OCI-LY3 (cell line): ENCODE measurements around the gene STPG3.
A peak's percentile ranks its signal among the peaks of the same experiment; 100 is the strongest.

Source experiments
- H2AFZ ChIP-seq: fragments of 200-600, 300-600 bp; shearing (Covaris generic); 2 replicates; pipeline ENCODE4 v1.6.0; 2014; ENCODE audit warnings: antibody characterized with exemption, low read depth, low read length
- H3K27ac ChIP-seq: fragments of 200-600, 300-600 bp; sonication (generic); 2 replicates; pipeline ENCODE4 v1.5.1; 2014; ENCODE audit warnings: mild to moderate bottlenecking, low read length, moderate library complexity, mixed read lengths
- H3K27me3 ChIP-seq: fragments of 200-600, 300-600 bp; sonication (generic); 2 replicates; pipeline ENCODE4 v1.6.1; 2014; ENCODE audit warnings: low read depth, low read length, mixed read lengths
- H3K36me3 ChIP-seq: fragments of 200-600, 300-600 bp; sonication (generic); replicated peaks from 2 replicates; pipeline ENCODE3; 2014; ENCODE audit warnings: low read depth, low read length, mixed read lengths
- H3K4me1 ChIP-seq: fragments of 300-600, 200-600 bp; sonication (generic); 2 replicates; pipeline ENCODE4 v1.6.1; 2014; ENCODE audit warnings: low read length, mixed read lengths
- H3K4me2 ChIP-seq: fragments of 200-600, 300-600 bp; sonication (generic); 2 replicates; pipeline ENCODE4 v1.6.1; 2014; ENCODE audit warnings: low read length, mixed read lengths
- H3K4me3 ChIP-seq: fragments of 300-600, 200-600 bp; sonication (generic); 2 replicates; pipeline ENCODE4 v1.5.1; 2014; ENCODE audit warnings: antibody characterized with exemption, mild to moderate bottlenecking, low read length, moderate library complexity
- H3K79me2 ChIP-seq: fragments of 300-600, 200-600 bp; shearing (Covaris generic); 2 replicates; pipeline ENCODE4 v1.6.1; 2014; ENCODE audit warnings: mild to moderate bottlenecking, low read length, mixed read lengths
- H3K9ac ChIP-seq: fragments of 300-600, 200-600 bp; shearing (Covaris generic); 2 replicates; pipeline ENCODE4 v1.6.0; 2014; ENCODE audit warnings: mild to moderate bottlenecking, low read length, moderate library complexity
- H3K9me3 ChIP-seq: fragments of 200-600, 300-600 bp; shearing (Covaris generic); 2 replicates; pipeline ENCODE4 v1.6.1; 2014; ENCODE audit warnings: low read length, mixed read lengths; ENCODE audit not compliant: insufficient read depth
- H4K20me1 ChIP-seq: fragments of 200-600, 300-600 bp; sonication (generic); 2 replicates; pipeline ENCODE4 v1.6.1; 2016; ENCODE audit warnings: low read length, mixed read lengths; ENCODE audit not compliant: insufficient read depth
- CTCF ChIP-seq: fragments of 200-600, 300-600 bp; sonication (generic); IDR thresholded peaks from 2 replicates; pipeline ENCODE4 v1.5.1; 2014; ENCODE audit warnings: antibody characterized with exemption, low read length, low read depth
- EZH2phosphoT487 ChIP-seq: fragments of 200-600 bp; shearing (Covaris generic); IDR thresholded peaks from 2 replicates; pipeline ENCODE4 v1.6.1; 2018; ENCODE audit warnings: antibody characterized with exemption, mixed run types, low read depth

STPG3 gene

GRCh38 chr9:137235424-137236237 lies 15.5 kb upstream of the STPG3 start:
- no peaks in the 10 kb centered on the region for H4K20me1 ChIP-seq
- peak overlapping the region; percentile 96 for H3K4me2 ChIP-seq
- no peaks in the 10 kb centered on the region for H3K36me3 ChIP-seq
- no peak overlapping the region for H2AFZ ChIP-seq
- TF ChIP-seq EZH2phosphoT487 (no peak), CTCF (peak; percentile 18)
- peaks cover 27% of the 10 kb centered on the region for H3K79me2 ChIP-seq
- 0 out of 2 replicates have a peak, but pooled peaks cover 2% of the 10 kb centered on the region for H3K27me3 ChIP-seq
- peaks cover 42% of the 10 kb centered on the region for H3K4me1 ChIP-seq
- H3K27ac ChIP-seq, result peak overlapping the region; percentile 34
- H3K9ac ChIP-seq, result peak overlapping the region; percentile 63
- peak overlapping the region; percentile 82 for H3K4me3 ChIP-seq
- no peaks in the 10 kb centered on the region for H3K9me3 ChIP-seq

- TF ChIP-seq EZH2phosphoT487 (no peak), CTCF (peak; percentile 93)
- H3K9ac ChIP-seq, result peak overlapping the region; percentile 63
- peaks cover 42% of the 10 kb centered on the region for H3K4me1 ChIP-seq
- H4K20me1 ChIP-seq, result no peaks in the 10 kb centered on the region
- H3K9me3 ChIP-seq, result no peaks in the 10 kb centered on the region
- H3K4me3 ChIP-seq, result peak overlapping the region; percentile 82
- H3K27me3 ChIP-seq, result 0 out of 2 replicates have a peak, but pooled peaks cover 2% of the 10 kb centered on the region
- peak overlapping the region; percentile 96 for H3K4me2 ChIP-seq
- no peak overlapping the region for H2AFZ ChIP-seq
- H3K36me3 ChIP-seq, result no peaks in the 10 kb centered on the region
- H3K27ac ChIP-seq, result peak overlapping the region; percentile 34
- peaks cover 30% of the 10 kb centered on the region for H3K79me2 ChIP-seq
These were observed 14.7 kb upstream of the STPG3 start for GRCh38 chr9:137236238-137236935.

GRCh38 chr9:137236936-137237421 lies 14.1 kb upstream of the STPG3 start:
- no peaks in the 10 kb centered on the region for H3K9me3 ChIP-seq
- 0 out of 2 replicates have a peak, but pooled peaks cover 2% of the 10 kb centered on the region for H3K27me3 ChIP-seq
- peaks cover 35% of the 10 kb centered on the region for H3K79me2 ChIP-seq
- TF ChIP-seq CTCF (no peak), EZH2phosphoT487 (no peak)
- H3K4me3 ChIP-seq, result peak overlapping the region; percentile 82
- H3K4me1 ChIP-seq, result peaks cover 42% of the 10 kb centered on the region
- peak overlapping the region; percentile 62 for H3K9ac ChIP-seq
- no peak overlapping the region for H2AFZ ChIP-seq
- peaks cover 4% of the 10 kb centered on the region for H3K36me3 ChIP-seq
- H4K20me1 ChIP-seq, result peaks cover 5% of the 10 kb centered on the region
- H3K27ac ChIP-seq, result peak overlapping the region; percentile 21
- peak overlapping the region; percentile 96 for H3K4me2 ChIP-seq
